HUES6 (cell line): ENCODE results near the gene KRT17.

ENCODE experiments used
- H3K27ac ChIP-seq: 2 replicates; pipeline ENCODE4 v1.7.0; 2013; ENCODE audit warnings: low read depth, mild to moderate bottlenecking, low read length, inconsistent platforms
- H3K27me3 ChIP-seq: 2 replicates; pipeline ENCODE4 v1.6.1; 2013; ENCODE audit warnings: low read length; ENCODE audit not compliant: control insufficient read depth, insufficient read depth
- H3K36me3 ChIP-seq: 2 replicates; pipeline ENCODE4 v1.6.1; 2013; ENCODE audit warnings: low read length; ENCODE audit not compliant: control insufficient read depth, insufficient read depth
- H3K4me1 ChIP-seq: 2 replicates; pipeline ENCODE4 v1.6.1; 2013; ENCODE audit warnings: low read length; ENCODE audit not compliant: control insufficient read depth, insufficient read depth
- H3K4me3 ChIP-seq: 2 replicates; pipeline ENCODE4 v1.5.1; 2013; ENCODE audit warnings: low read depth, low read length
- H3K9ac ChIP-seq: one replicate; pipeline ENCODE4 v1.6.1; 2013; ENCODE audit warnings: mild to moderate bottlenecking, low read length
- H3K9me3 ChIP-seq: 2 replicates; pipeline ENCODE4 v1.6.1; 2013; ENCODE audit warnings: low read depth, low read length; ENCODE audit not compliant: control insufficient read depth, insufficient read depth

KRT17 gene

DNA sequence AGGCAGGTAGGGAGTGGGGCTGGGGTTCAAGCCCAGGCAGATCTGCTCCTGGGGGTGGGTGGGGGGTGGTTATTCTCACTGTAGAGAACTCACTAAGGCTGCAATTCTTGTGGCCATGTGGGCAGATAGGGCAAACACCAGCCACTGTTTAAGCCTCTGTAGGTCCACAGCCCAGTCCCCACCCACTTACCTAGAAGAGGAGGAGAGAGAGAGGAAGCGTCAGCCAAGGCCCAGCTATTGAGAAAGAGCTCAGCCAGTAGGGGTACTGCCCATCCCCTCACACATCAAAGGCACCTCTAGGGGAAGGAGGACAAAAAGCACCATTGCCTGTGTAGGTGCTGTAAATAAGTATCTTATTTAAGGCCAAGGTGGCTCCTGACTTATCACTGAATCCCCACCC lies 24.7 kb downstream of the KRT17 start:
- no peak overlapping the region for H3K4me3 ChIP-seq
- H3K9ac ChIP-seq = no peak overlapping the region

GRCh38 chr17:41595585-41595984 lies 28.8 kb downstream of the KRT17 start:
- H3K9me3 ChIP-seq = no peaks in the 10 kb centered on the region
- H3K4me1 ChIP-seq = peaks cover 5% of the 10 kb centered on the region; the same call in 1 of the 2 replicates
- H3K27ac ChIP-seq = no peak overlapping the region
- H3K27me3 ChIP-seq = peaks cover 8% of the 10 kb centered on the region
- no peak overlapping the region for H3K9ac ChIP-seq
- no peaks in the 10 kb centered on the region for H3K36me3 ChIP-seq
- H3K4me3 ChIP-seq = no peak overlapping the region

More for the DNA sequence above, 24.7 kb downstream of the KRT17 start:
- Histone ChIP-seq H3K9me3 (no peaks in the 10 kb centered on the region), H3K27ac (no peak overlapping the region), H3K27me3 (peaks cover 5% of the 10 kb centered on the region), H3K36me3 (no peaks in the 10 kb centered on the region), H3K4me1 (no peaks in the 10 kb centered on the region)

GRCh38 chr17:41594363-41594915 lies 29.9 kb downstream of the KRT17 start:
- no peaks in the 10 kb centered on the region for H3K9me3 ChIP-seq
- no peaks in the 10 kb centered on the region for H3K36me3 ChIP-seq
- no peak overlapping the region for H3K27ac ChIP-seq
- H3K4me3 ChIP-seq = no peak overlapping the region
- peaks cover 5% of the 10 kb centered on the region; the same call in 1 of the 2 replicates for H3K4me1 ChIP-seq
- peaks cover 8% of the 10 kb centered on the region for H3K27me3 ChIP-seq
- no peak overlapping the region for H3K9ac ChIP-seq

GRCh38 chr17:41593306-41593981 lies 30.9 kb downstream of the KRT17 start:
- H3K36me3 ChIP-seq = no peaks in the 10 kb centered on the region
- no peaks in the 10 kb centered on the region for H3K9me3 ChIP-seq
- no peak overlapping the region for H3K9ac ChIP-seq
- H3K4me3 ChIP-seq = no peak overlapping the region
- no peak overlapping the region for H3K27ac ChIP-seq
- H3K27me3 ChIP-seq = peaks cover 8% of the 10 kb centered on the region
- peaks cover 5% of the 10 kb centered on the region; the same call in 1 of the 2 replicates for H3K4me1 ChIP-seq

DNA sequence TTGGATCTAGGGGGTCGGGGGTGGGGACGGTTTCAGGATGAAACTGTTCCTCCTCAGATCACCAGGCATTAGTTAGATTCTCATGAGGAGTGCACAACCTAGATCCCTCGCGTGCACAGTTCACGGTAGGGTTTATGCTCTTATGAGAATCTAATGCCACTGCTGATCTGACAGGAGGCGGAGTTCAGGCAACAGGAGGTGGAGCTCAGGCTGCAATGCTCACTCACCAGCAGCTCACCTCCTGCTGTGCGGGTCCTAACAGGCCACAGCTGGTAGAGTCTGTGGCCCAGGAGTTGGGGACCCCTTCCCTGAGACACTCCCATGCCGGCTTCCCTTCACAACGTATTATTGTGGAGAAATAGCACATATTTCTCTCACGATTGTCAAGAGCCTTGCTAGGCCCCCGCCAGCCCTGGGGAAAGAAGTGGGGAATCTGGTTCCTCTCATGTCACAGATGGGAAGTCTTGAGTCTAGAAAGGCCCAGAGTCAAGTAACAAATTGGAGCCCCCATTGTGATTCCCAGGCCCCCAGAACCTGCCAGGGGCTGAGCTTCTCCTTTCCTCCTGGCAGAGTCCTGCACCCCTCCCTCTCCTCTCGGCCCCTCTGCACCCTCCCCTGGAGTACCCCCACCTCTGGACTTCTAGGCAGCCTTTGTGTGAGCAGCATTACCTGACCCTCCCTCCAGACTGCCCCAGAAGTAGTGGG lies 31.6 kb downstream of the KRT17 start:
- peaks cover 5% of the 10 kb centered on the region; the same call in 1 of the 2 replicates for H3K4me1 ChIP-seq
- no peak overlapping the region for H3K9ac ChIP-seq

DNA sequence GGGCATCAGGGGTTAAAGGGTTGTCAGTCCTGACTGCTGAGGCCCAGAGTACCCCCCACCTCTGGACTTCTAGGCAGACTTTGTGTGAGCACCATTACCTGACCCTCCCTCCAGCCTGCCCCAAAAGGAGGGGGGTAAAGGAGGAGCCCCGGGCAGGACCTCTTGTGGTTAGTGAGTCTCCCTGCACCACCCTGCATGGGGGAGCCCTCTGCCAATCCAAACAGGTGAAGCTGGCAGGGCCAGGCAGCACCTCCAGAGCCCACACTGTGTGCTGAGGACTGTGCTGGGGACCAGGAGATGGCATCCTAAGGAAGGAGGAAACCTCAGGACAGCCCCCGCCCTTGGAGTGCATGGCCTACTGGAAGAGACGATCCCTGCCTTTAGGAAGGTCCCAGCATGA lies 35.1 kb downstream of the KRT17 start:
- H3K4me1 ChIP-seq = peaks cover 5% of the 10 kb centered on the region; the same call in 1 of the 2 replicates
- H3K27me3 ChIP-seq = no peaks in the 10 kb centered on the region
- H3K4me3 ChIP-seq = no peak overlapping the region
- no peaks in the 10 kb centered on the region for H3K9me3 ChIP-seq
- H3K9ac ChIP-seq = no peak overlapping the region
- no peaks in the 10 kb centered on the region for H3K36me3 ChIP-seq
- no peak overlapping the region for H3K27ac ChIP-seq

More for the DNA sequence above, 31.6 kb downstream of the KRT17 start:
- Histone ChIP-seq H3K27ac (no peak overlapping the region), H3K9me3 (no peaks in the 10 kb centered on the region), H3K27me3 (peaks cover 8% of the 10 kb centered on the region), H3K36me3 (no peaks in the 10 kb centered on the region), H3K4me3 (no peak overlapping the region)

- H3K27me3 ChIP-seq = no peaks in the 10 kb centered on the region
These were observed 36.1 kb downstream of the KRT17 start for GRCh38 chr17:41588126-41588810.

DNA sequence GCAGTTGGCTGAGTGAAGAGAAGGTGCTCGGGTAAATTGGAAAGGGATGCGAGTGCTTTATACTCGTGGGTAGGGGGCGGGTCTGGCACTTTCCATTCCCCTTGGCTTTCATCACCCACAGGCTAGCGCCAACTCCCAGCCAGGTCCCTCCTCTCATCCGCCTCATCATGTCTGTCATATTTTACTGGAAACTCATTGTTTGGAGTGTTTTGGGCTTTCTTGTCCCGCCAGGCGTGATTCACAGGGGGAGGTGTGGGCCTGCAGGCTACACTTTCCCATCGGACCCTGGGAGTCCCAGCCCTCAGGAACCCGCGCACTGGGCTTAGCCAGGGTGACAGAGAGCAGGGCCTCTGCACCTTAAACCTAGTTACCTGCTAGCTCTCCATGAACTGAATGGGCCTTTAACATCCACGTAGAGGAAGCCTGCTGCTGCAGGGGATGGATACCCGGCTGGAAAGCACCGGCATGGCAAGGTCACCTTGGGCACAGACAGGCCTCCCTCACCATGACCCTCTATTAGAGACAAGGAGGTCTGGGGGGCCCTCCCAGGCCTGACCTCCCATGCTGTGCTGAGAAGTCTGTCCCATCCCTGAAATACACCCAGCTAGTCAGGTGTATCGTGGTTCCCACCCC lies 37.4 kb downstream of the KRT17 start, which contains the start of gene KRT14:
KRT14 (minus strand) TSS at position 33 of the 633 bp plus-strand sequence. CDS start 61 bp downstream, outside the sequence.
- Histone ChIP-seq H3K27ac (no peak within 1 kb of the TSS), H3K9ac (no peak within 1 kb of the TSS), H3K27me3 (no peaks in the 10 kb centered on the region), H3K9me3 (no peaks in the 10 kb centered on the region), H3K4me1 (no peaks in the 10 kb centered on the region), H3K4me3 (no peak within 1 kb of the TSS), H3K36me3 (no peaks in the 10 kb centered on the region)

More at GRCh38 chr17:41588126-41588810, 36.1 kb downstream of the KRT17 start:
- Histone ChIP-seq H3K4me1 (peaks cover 5% of the 10 kb centered on the region; the same call in 1 of the 2 replicates), H3K27ac (no peak overlapping the region), H3K36me3 (no peaks in the 10 kb centered on the region), H3K4me3 (no peak overlapping the region), H3K9ac (no peak overlapping the region), H3K9me3 (no peaks in the 10 kb centered on the region)

- no peak overlapping the region for H3K4me3 ChIP-seq
- H3K36me3 ChIP-seq = no peaks in the 10 kb centered on the region
- H3K9me3 ChIP-seq = no peaks in the 10 kb centered on the region
- no peak overlapping the region for H3K9ac ChIP-seq
- H3K27me3 ChIP-seq = peaks cover 5% of the 10 kb centered on the region; the same call in 1 of the 2 replicates
- no peak overlapping the region for H3K27ac ChIP-seq
- H3K4me1 ChIP-seq = no peaks in the 10 kb centered on the region
These were observed 38.9 kb downstream of the KRT17 start for GRCh38 chr17:41585301-41586056.
